ENCODE data around the gene DHRS3.

DHRS3 gene

DNA sequence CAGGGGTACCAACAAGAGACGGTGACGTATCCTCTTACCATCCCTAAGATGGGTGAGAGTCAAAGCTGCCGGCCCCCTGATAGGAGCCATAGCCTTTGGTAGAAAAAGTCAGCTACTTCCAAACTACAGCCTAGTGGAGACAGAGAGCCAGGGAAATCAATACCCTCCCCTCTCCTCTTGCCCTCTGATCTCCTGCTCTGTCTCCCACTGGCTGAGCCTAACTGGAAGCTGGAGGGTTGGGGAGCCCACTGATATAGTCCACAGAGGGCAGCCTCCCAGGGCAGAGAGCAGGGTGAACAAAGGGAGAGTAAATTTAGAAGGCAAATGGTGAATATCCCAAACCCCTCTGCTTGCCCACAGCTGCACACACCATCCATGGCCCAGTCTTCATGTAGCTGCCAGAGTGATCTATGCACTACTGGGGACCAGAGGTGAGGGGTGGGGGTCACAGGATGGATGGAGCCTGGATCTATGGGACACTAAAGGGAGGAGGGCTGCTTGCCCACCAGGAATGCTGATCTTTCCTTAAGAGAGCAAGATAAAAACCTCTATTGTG, 80.0 kb downstream of the DHRS3 start:
- DNase-seq, result no peak
- Histone ChIP-seq H2AFZ (ENCODE audit: low read depth, low read length) (no peak overlapping the region), H3K79me1 (replicated peaks; ENCODE audit: low read length, poor library complexity, severe bottlenecking) (no peaks in the 10 kb centered on the region), H3K9me3 (ENCODE audit: control insufficient read depth, low read length) (no peaks in the 10 kb centered on the region), H2BK12ac (ENCODE audit: low read length in 2 of 2) (no peak overlapping the region), H3K4me3 (ENCODE audit: insufficient read depth in 1 of 2, low read depth in 1 of 2, low read length in 2 of 2) (no peak overlapping the region), H2BK120ac (ENCODE audit: low read depth, low read length) (no peak overlapping the region), H3K18ac (ENCODE audit: low read depth in 1 of 2, low read length in 2 of 2) (no peak overlapping the region), H2AK5ac (ENCODE audit: low read length, severe bottlenecking) (no peak overlapping the region), H2BK15ac (ENCODE audit: low read depth, poor library complexity, severe bottlenecking) (no peak overlapping the region), H4K8ac (ENCODE audit: low read length) (no peak overlapping the region), H4K91ac (ENCODE audit: low read length) (no peak overlapping the region), H3K4ac (ENCODE audit: low read depth in 1 of 2, low read length in 2 of 2) (no peak overlapping the region), H2BK5ac (ENCODE audit: low read depth, low read length, poor library complexity, severe bottlenecking) (no peak overlapping the region), H3K4me1 (ENCODE audit: control insufficient read depth, insufficient read depth, low read depth, low read length) (peaks cover 20% of the 10 kb centered on the region), H3K36me3 (ENCODE audit: control insufficient read depth in 1 of 2, insufficient read depth in 2 of 2, low read depth in 1 of 2, low read length in 2 of 2) (no peaks in the 10 kb centered on the region), H3K14ac (ENCODE audit: low read length in 2 of 2) (no peak overlapping the region), H3K4me2 (ENCODE audit: low read length, poor library complexity, severe bottlenecking) (no peak overlapping the region), H3K27ac (ENCODE audit: low read length, poor library complexity, severe bottlenecking) (no peak overlapping the region), H3K27me3 (ENCODE audit: control insufficient read depth in 1 of 2, insufficient read depth in 1 of 2, low read length in 2 of 2) (peaks cover 0 to 47% of the 10 kb centered on the region in 2 experiments), H3K9ac (ENCODE audit: low read length) (no peak overlapping the region), H3K23ac (ENCODE audit: low read length in 2 of 2) (no peak overlapping the region)
- 96% methylated on average over 3 of the region's 3 CpGs for WGBS

DNA sequence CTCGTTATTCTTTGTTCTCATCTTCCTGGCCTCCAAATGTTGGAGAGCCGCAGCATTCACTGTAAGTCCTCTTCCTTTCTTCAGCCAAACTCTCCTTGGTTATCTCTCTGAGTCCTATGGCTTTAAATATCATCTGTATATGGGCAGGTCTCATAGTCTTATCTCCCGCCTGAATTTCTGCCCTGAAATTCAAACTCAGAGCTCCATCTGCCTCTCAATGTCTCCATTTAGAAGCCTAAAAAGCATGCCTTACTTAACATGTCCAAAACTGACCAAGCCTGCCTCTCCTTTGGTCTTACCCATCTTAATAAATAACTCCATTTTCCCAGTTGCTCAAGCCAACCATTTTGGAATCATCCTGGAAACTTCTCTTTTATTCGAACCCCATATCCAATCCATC, 80.7 kb downstream of the DHRS3 start:
- H3K18ac ChIP-seq (ENCODE audit: low read depth in 1 of 2, low read length in 2 of 2), result no peak overlapping the region
- no peaks in the 10 kb centered on the region for H3K79me1 ChIP-seq (replicated peaks; ENCODE audit: low read length, poor library complexity, severe bottlenecking)
- no peak overlapping the region for H4K91ac ChIP-seq (ENCODE audit: low read length)
- H3K27me3 ChIP-seq (ENCODE audit: control insufficient read depth in 1 of 2, insufficient read depth in 1 of 2, low read length in 2 of 2), result peaks cover 0 to 46% of the 10 kb centered on the region in 2 experiments
- no peaks in the 10 kb centered on the region for H3K9me3 ChIP-seq (ENCODE audit: control insufficient read depth, low read length)
- WGBS, result 81% methylated on average over 4 of the region's 4 CpGs
- DNase-seq, result no peak
- no peak overlapping the region for H2BK12ac ChIP-seq (ENCODE audit: low read length in 2 of 2)
- H3K9ac ChIP-seq (ENCODE audit: low read length), result no peak overlapping the region
- no peak overlapping the region for H2BK15ac ChIP-seq (ENCODE audit: low read depth, poor library complexity, severe bottlenecking)
- H3K4ac ChIP-seq (ENCODE audit: low read depth in 1 of 2, low read length in 2 of 2), result no peak overlapping the region
- H3K27ac ChIP-seq (ENCODE audit: low read length, poor library complexity, severe bottlenecking), result no peak overlapping the region
- H3K14ac ChIP-seq (ENCODE audit: low read length in 2 of 2), result no peak overlapping the region
- no peak overlapping the region for H4K8ac ChIP-seq (ENCODE audit: low read length)
- no peak overlapping the region for H2BK120ac ChIP-seq (ENCODE audit: low read depth, low read length)
- no peaks in the 10 kb centered on the region for H3K36me3 ChIP-seq (ENCODE audit: control insufficient read depth in 1 of 2, insufficient read depth in 2 of 2, low read depth in 1 of 2, low read length in 2 of 2)
- H2AFZ ChIP-seq (ENCODE audit: low read depth, low read length), result no peak overlapping the region
- no peak overlapping the region for H2AK5ac ChIP-seq (ENCODE audit: low read length, severe bottlenecking)
- H3K4me1 ChIP-seq (ENCODE audit: control insufficient read depth, insufficient read depth, low read depth, low read length), result peaks cover 20% of the 10 kb centered on the region
- H2BK5ac ChIP-seq (ENCODE audit: low read depth, low read length, poor library complexity, severe bottlenecking), result no peak overlapping the region
- H3K4me2 ChIP-seq (ENCODE audit: low read length, poor library complexity, severe bottlenecking), result no peak overlapping the region
- no peak overlapping the region for H3K4me3 ChIP-seq (ENCODE audit: insufficient read depth in 1 of 2, low read depth in 1 of 2, low read length in 2 of 2)
- H3K23ac ChIP-seq (ENCODE audit: low read length in 2 of 2), result no peak overlapping the region

DNA sequence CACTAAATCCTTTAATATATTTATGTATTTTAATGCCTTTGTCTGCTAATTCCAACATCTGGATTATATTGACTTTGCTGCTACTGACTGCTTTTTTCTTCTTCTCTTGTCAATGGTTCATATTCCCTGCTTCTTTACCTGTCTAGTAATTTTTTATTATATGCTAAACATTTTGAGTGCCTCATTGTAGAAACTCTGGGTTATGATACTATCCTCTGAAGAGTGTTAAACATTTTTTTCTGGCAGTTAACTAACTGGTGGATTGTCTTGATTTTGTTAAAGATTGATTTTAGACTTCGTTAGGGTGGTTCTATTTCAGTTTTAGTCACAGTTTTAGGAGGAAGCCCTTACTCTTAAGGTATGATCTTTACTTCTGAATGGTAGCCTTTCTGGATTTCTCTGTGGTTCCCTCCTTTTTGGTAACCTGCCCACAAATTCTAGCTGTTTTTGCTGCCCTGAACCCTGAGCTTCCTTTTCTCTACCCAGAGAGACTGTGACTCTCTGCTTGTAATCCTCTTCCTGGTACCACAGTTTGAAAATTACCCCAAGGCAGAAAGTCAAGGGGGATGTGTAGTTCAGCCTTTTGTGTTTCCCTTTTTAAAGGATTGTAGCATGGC, 81.9 kb downstream of the DHRS3 start:
- H2AK5ac ChIP-seq (ENCODE audit: low read length, severe bottlenecking), result no peak overlapping the region
- no peak overlapping the region for H2BK12ac ChIP-seq (ENCODE audit: low read length in 2 of 2)
- H3K4me2 ChIP-seq (ENCODE audit: low read length, poor library complexity, severe bottlenecking), result no peak overlapping the region
- no peak overlapping the region for H2BK5ac ChIP-seq (ENCODE audit: low read depth, low read length, poor library complexity, severe bottlenecking)
- WGBS, result 40% methylated on average over 1 of the region's 1 CpG
- no peaks in the 10 kb centered on the region for H3K36me3 ChIP-seq (ENCODE audit: control insufficient read depth in 1 of 2, insufficient read depth in 2 of 2, low read depth in 1 of 2, low read length in 2 of 2)
- H4K8ac ChIP-seq (ENCODE audit: low read length), result no peak overlapping the region
- no peak overlapping the region for H3K9ac ChIP-seq (ENCODE audit: low read length)
- no peak overlapping the region for H3K18ac ChIP-seq (ENCODE audit: low read depth in 1 of 2, low read length in 2 of 2)
- peaks cover 0 to 39% of the 10 kb centered on the region in 2 experiments for H3K27me3 ChIP-seq (ENCODE audit: control insufficient read depth in 1 of 2, insufficient read depth in 1 of 2, low read length in 2 of 2)
- H3K14ac ChIP-seq (ENCODE audit: low read length in 2 of 2), result no peak overlapping the region
- H3K4me3 ChIP-seq (ENCODE audit: insufficient read depth in 1 of 2, low read depth in 1 of 2, low read length in 2 of 2), result no peak overlapping the region
- DNase-seq, result no peak
- H3K9me3 ChIP-seq (ENCODE audit: control insufficient read depth, low read length), result no peaks in the 10 kb centered on the region
- peaks cover 18% of the 10 kb centered on the region for H3K4me1 ChIP-seq (ENCODE audit: control insufficient read depth, insufficient read depth, low read depth, low read length)
- H2BK15ac ChIP-seq (ENCODE audit: low read depth, poor library complexity, severe bottlenecking), result no peak overlapping the region
- H3K79me1 ChIP-seq (replicated peaks; ENCODE audit: low read length, poor library complexity, severe bottlenecking), result no peaks in the 10 kb centered on the region
- no peak overlapping the region for H2BK120ac ChIP-seq (ENCODE audit: low read depth, low read length)
- H4K91ac ChIP-seq (ENCODE audit: low read length), result no peak overlapping the region
- no peak overlapping the region for H3K27ac ChIP-seq (ENCODE audit: low read length, poor library complexity, severe bottlenecking)
- H3K4ac ChIP-seq (ENCODE audit: low read depth in 1 of 2, low read length in 2 of 2), result no peak overlapping the region
- no peak overlapping the region for H3K23ac ChIP-seq (ENCODE audit: low read length in 2 of 2)
- no peak overlapping the region for H2AFZ ChIP-seq (ENCODE audit: low read depth, low read length)

DNA sequence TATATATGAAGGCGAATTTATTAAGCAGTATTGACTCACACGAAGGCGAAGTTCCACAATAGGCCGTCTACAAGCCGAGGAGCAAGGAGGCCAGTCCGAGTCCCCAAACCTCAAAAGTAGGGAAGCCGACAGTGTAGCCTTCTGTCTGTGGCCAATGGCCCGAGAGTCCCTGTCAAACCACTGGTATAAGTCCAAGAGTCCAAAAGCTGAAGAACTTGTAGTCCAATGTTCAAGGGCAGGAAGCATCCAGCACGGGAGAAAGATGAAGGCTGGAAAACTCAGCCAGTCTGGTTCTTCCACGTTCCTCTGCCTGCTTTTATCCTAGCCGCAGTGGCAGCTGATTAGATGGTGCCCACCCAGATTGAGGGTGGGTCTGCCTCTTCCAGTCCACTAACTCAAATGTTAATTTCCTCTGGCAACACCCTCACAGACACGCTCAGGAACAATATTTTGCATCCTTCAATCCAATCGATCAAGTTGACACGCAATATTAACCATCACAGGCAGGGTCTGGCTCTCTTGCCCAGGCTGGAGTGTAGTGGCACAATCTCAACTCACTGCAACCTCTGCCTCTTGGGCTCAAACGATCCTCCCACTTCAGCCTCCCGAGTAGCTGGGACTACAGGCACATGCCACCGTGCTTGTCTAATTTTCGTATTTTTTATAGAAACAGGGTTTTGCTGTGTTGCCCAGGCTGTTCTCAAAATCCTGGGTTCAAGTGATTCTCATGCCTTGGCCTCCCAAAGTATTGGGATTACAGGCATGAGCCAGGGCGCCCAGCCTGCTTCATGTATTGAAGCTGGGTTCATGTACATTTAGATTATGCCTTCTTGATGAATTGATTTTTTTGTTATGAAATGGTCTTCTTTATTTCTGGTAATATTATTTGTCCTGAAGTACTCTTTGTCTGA, 85.3 kb downstream of the DHRS3 start:
- Histone ChIP-seq H3K4me2 (ENCODE audit: low read length, poor library complexity, severe bottlenecking) (no peak overlapping the region), H2BK120ac (ENCODE audit: low read depth, low read length) (no peak overlapping the region), H4K91ac (ENCODE audit: low read length) (no peak overlapping the region), H3K4me1 (ENCODE audit: control insufficient read depth, insufficient read depth, low read depth, low read length) (no peaks in the 10 kb centered on the region), H3K4me3 (ENCODE audit: insufficient read depth in 1 of 2, low read depth in 1 of 2, low read length in 2 of 2) (no peak overlapping the region), H4K8ac (ENCODE audit: low read length) (no peak overlapping the region), H2BK15ac (ENCODE audit: low read depth, poor library complexity, severe bottlenecking) (no peak overlapping the region), H3K27me3 (ENCODE audit: control insufficient read depth in 1 of 2, insufficient read depth in 1 of 2, low read length in 2 of 2) (peaks cover 0 to 11% of the 10 kb centered on the region in 2 experiments), H2AFZ (ENCODE audit: low read depth, low read length) (no peak overlapping the region), H3K18ac (ENCODE audit: low read depth in 1 of 2, low read length in 2 of 2) (no peak overlapping the region), H3K4ac (ENCODE audit: low read depth in 1 of 2, low read length in 2 of 2) (no peak overlapping the region), H2BK12ac (ENCODE audit: low read length in 2 of 2) (no peak overlapping the region), H3K23ac (ENCODE audit: low read length in 2 of 2) (no peak overlapping the region), H2AK5ac (ENCODE audit: low read length, severe bottlenecking) (no peak overlapping the region), H3K9ac (ENCODE audit: low read length) (no peak overlapping the region), H3K79me1 (replicated peaks; ENCODE audit: low read length, poor library complexity, severe bottlenecking) (no peaks in the 10 kb centered on the region), H3K36me3 (ENCODE audit: control insufficient read depth in 1 of 2, insufficient read depth in 2 of 2, low read depth in 1 of 2, low read length in 2 of 2) (no peaks in the 10 kb centered on the region), H3K9me3 (ENCODE audit: control insufficient read depth, low read length) (no peaks in the 10 kb centered on the region), H2BK5ac (ENCODE audit: low read depth, low read length, poor library complexity, severe bottlenecking) (no peak overlapping the region), H3K27ac (ENCODE audit: low read length, poor library complexity, severe bottlenecking) (no peak overlapping the region), H3K14ac (ENCODE audit: low read length in 2 of 2) (no peak overlapping the region)
- WGBS, result 92% methylated on average over 19 of the region's 19 CpGs
- no peak for DNase-seq
